ENCODE data around the gene CDT1. TPM values are rescaled to one million over a fixed set of nuclear protein-coding genes. Genes with fewer than 3 reads are reported as not detected.
"Not testable (repeated sequence)": the region's sequence is repeated elsewhere in the genome, so short reads cannot be mapped to it uniquely, and the experiment has no call there.

Gene CDT1
- total RNA-seq, 4 donors from 2014 or later, result 0.31 to 2.5 (median 0.42) TPM; not detected in 1

GRCh38 chr16:88822281-88823040, 18.9 kb downstream of the CDT1 start:
- Histone ChIP-seq H3K4me1 (no peaks in the 10 kb centered on the region), H3K9me3 (no peaks in the 10 kb centered on the region), H3K27ac (no peak overlapping the region), H3K36me3 (peaks cover 0 to 11% of the 10 kb centered on the region in 2 donors), H3K4me3 (no peak overlapping the region), H3K27me3 (no peaks in the 10 kb centered on the region)
- ATAC-seq (no peak), DNase-seq (no peak)
- intact Hi-C loops (cut with DNase I; ENCODE audit: low total_unique reads) (no loop called here), in situ Hi-C loops (cut with MboI; ENCODE audit: low sequenced_read_pairs in 4 of 4) (no loop called here)
- no peak for TF ChIP-seq CTCF (IDR thresholded peaks at IDR 0.05 in 4 of 5, conservative IDR thresholded peaks at IDR 0.05 in 1 of 5)
- TF ChIP-seq POLR2A (IDR thresholded peaks at IDR 0.05), result no peak

- DNase-seq; H3K27ac ChIP-seq; H3K4me3 ChIP-seq; in situ Hi-C loops (cut with MboI; ENCODE audit: low sequenced_read_pairs in 4 of 4); H3K4me1 ChIP-seq; H3K27me3 ChIP-seq; H3K9me3 ChIP-seq; intact Hi-C loops (cut with DNase I; ENCODE audit: low total_unique reads); ATAC-seq: not testable (repeated sequence)
- peaks cover 0 to 11% of the 10 kb centered on the region in 2 donors for H3K36me3 ChIP-seq
These were observed 20.1 kb downstream of the CDT1 start for GRCh38 chr16:88823646-88824045.

DNA sequence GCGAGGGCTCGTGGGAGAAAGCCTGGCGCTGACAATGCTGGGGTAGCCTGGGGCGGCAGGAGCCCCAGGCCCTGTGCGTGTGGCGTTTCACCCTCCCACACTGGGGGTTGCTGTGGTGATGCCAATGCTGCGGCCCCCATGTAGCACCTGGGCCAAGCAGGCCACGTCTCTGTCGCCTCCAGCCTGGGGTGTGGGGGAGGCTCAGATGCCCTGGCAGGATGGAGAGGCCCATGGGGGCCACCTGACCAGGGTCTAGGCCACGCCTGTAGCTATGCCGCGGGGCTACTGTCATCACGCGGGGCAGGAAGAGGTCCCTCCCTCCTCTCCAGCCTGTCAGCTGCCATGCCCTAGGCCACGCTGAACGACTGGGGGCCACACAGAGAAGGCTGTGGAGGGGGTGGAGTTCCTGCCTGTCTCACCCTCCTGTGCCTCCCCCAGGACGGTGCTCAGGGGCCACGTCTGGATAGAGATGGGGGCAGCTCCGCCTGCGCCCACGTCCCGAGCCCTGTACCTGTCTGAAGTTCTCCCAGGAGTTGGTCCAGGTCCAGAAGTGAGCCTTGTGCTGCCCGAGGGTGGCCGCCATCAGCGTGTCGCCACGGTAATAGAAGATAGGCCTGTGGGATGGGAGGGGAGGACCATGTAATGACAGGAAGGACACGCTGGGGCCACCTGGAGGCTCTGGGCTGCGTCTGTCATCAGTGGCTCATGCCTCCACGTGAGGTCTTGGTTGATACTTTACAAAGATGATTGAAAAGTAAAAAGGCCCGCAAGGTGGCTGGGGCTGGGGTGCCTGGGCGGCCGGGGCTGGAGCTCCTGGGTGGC, 20.9 kb downstream of the CDT1 start:
- H3K36me3 ChIP-seq, result peaks cover 0 to 11% of the 10 kb centered on the region in 2 donors
- TF ChIP-seq CTCF (IDR thresholded peaks at IDR 0.05 in 4 of 5, conservative IDR thresholded peaks at IDR 0.05 in 1 of 5) (no peak), POLR2A (IDR thresholded peaks at IDR 0.05) (no peak)
- intact Hi-C loops (cut with DNase I; ENCODE audit: low total_unique reads), result no loop called here

GRCh38 chr16:88825146-88825545, 21.6 kb downstream of the CDT1 start:
- Histone ChIP-seq H3K4me1 (no peaks in the 10 kb centered on the region), H3K4me3 (no peak overlapping the region), H3K27me3 (no peaks in the 10 kb centered on the region), H3K9me3 (no peaks in the 10 kb centered on the region), H3K27ac (no peak overlapping the region), H3K36me3 (peaks cover 0 to 11% of the 10 kb centered on the region in 2 donors)
- in situ Hi-C loops (cut with MboI; ENCODE audit: low sequenced_read_pairs in 4 of 4), result no loop called here
- TF ChIP-seq CTCF (IDR thresholded peaks at IDR 0.05 in 4 of 5, conservative IDR thresholded peaks at IDR 0.05 in 1 of 5) (no peak), POLR2A (IDR thresholded peaks at IDR 0.05) (no peak)
- ATAC-seq, result no peak
- intact Hi-C loops (cut with DNase I; ENCODE audit: low total_unique reads), result no loop called here
- DNase-seq, result no peak

More for the DNA sequence above, 20.9 kb downstream of the CDT1 start:
- H3K4me1 ChIP-seq, result no peaks in the 10 kb centered on the region
- no peak overlapping the region for H3K27ac ChIP-seq
- DNase-seq, result no peak
- ATAC-seq, result no peak
- H3K4me3 ChIP-seq, result no peak overlapping the region
- no peaks in the 10 kb centered on the region for H3K27me3 ChIP-seq
- H3K9me3 ChIP-seq, result no peaks in the 10 kb centered on the region
- in situ Hi-C loops (cut with MboI; ENCODE audit: low sequenced_read_pairs in 4 of 4), result no loop called here
